NT2/D1 (cell line): Measurements from ENCODE around the gene MED15.

Source experiments
- SUZ12 ChIP-seq: IDR thresholded peaks from 2 replicates; pipeline ENCODE4 v1.6.1; 2011; ENCODE audit not compliant: insufficient read length, insufficient read depth; ENCODE audit errors: extremely low read depth
- ZNF274 ChIP-seq: IDR thresholded peaks from 2 replicates; pipeline ENCODE4 v1.6.1; 2011; ENCODE audit warnings: mild to moderate bottlenecking, low read depth, low read length

- TF ChIP-seq SUZ12 (no peak), ZNF274 (no peak)
Measured at GRCh38 chr22:20573833-20574615, 66.6 kb downstream of the MED15 start.
